DND-41 (cell line): ENCODE data around the gene NTNG2.

Experiments used
- ATAC-seq: fragments of 200-7000 bp; cut with Tn5 transposase; 3 replicates; pipeline ENCODE4 v1.9.1; 2021; ENCODE audit warnings: low read depth; ENCODE audit not compliant: insufficient read depth
- DNase-seq: peaks from one replicate; pipeline ENCODE4 v3.0.0-alpha.2; 2020
- H2AFZ ChIP-seq: 2 replicates; pipeline ENCODE4 v1.6.0; 2012; ENCODE audit warnings: low read depth, low read length
- H3K27ac ChIP-seq: 2 replicates; pipeline ENCODE4 v1.5.1; 2012; ENCODE audit warnings: low read length, inconsistent platforms
- H3K27me3 ChIP-seq: fragments of 200-600 bp; sonication (generic); 2 replicates; pipeline ENCODE4 v1.6.0; 2012; ENCODE audit warnings: low read length, mild to moderate bottlenecking, inconsistent platforms; ENCODE audit not compliant: insufficient read depth, poor library complexity
- H3K36me3 ChIP-seq: 2 replicates; pipeline ENCODE4 v1.5.1; 2012; ENCODE audit warnings: low read length, inconsistent platforms; ENCODE audit not compliant: insufficient read depth
- H3K4me1 ChIP-seq: 2 replicates; pipeline ENCODE4 v1.5.1; 2012; ENCODE audit warnings: mild to moderate bottlenecking, low read length; ENCODE audit not compliant: insufficient read depth
- H3K4me2 ChIP-seq: 2 replicates; pipeline ENCODE4 v1.6.0; 2012; ENCODE audit warnings: mild to moderate bottlenecking, moderate library complexity, low read length, inconsistent platforms; ENCODE audit not compliant: insufficient read depth
- H3K4me3 ChIP-seq, 2 experiments: fragments of 200-600 bp in 1 of 2; shearing (Covaris generic) in 1 of 2; 2 replicates each; pipeline ENCODE4 v1.5.1; 2012 to 2016; ENCODE audit warnings: inconsistent platforms in 2 of 2, low read length in 2 of 2, mild to moderate bottlenecking in 2 of 2, low read depth in 1 of 2, moderate library complexity in 1 of 2
- H3K79me2 ChIP-seq: 2 replicates; pipeline ENCODE4 v1.6.0; 2012; ENCODE audit warnings: low read length, inconsistent platforms; ENCODE audit not compliant: insufficient read depth
- H3K9ac ChIP-seq: 2 replicates; pipeline ENCODE4 v1.6.0; 2012; ENCODE audit warnings: low read depth, mild to moderate bottlenecking, inconsistent platforms, low read length, moderate library complexity
- H3K9me3 ChIP-seq: 2 replicates; pipeline ENCODE4 v1.5.1; 2012; ENCODE audit warnings: low read length, moderate library complexity, mild to moderate bottlenecking, inconsistent platforms; ENCODE audit not compliant: insufficient read depth, severe bottlenecking
- H4K20me1 ChIP-seq: 2 replicates; pipeline ENCODE4 v1.6.0; 2012; ENCODE audit warnings: low read length; ENCODE audit not compliant: insufficient read depth
- EZH2 ChIP-seq: IDR thresholded peaks from 3 replicates; pipeline ENCODE4 v1.6.1; 2012; ENCODE audit warnings: borderline replicate concordance, low read depth, mild to moderate bottlenecking, moderate library complexity, low read length, inconsistent platforms; ENCODE audit not compliant: severe bottlenecking
- TF ChIP-seq, protein P1 (sequence below): IDR thresholded peaks from 2 replicates; pipeline ENCODE4 v1.5.1; 2012; ENCODE audit warnings: borderline replicate concordance, low read length, moderate library complexity, mild to moderate bottlenecking; ENCODE audit not compliant: poor library complexity, severe bottlenecking; ENCODE audit errors: extremely low read depth

Gene NTNG2

DNA sequence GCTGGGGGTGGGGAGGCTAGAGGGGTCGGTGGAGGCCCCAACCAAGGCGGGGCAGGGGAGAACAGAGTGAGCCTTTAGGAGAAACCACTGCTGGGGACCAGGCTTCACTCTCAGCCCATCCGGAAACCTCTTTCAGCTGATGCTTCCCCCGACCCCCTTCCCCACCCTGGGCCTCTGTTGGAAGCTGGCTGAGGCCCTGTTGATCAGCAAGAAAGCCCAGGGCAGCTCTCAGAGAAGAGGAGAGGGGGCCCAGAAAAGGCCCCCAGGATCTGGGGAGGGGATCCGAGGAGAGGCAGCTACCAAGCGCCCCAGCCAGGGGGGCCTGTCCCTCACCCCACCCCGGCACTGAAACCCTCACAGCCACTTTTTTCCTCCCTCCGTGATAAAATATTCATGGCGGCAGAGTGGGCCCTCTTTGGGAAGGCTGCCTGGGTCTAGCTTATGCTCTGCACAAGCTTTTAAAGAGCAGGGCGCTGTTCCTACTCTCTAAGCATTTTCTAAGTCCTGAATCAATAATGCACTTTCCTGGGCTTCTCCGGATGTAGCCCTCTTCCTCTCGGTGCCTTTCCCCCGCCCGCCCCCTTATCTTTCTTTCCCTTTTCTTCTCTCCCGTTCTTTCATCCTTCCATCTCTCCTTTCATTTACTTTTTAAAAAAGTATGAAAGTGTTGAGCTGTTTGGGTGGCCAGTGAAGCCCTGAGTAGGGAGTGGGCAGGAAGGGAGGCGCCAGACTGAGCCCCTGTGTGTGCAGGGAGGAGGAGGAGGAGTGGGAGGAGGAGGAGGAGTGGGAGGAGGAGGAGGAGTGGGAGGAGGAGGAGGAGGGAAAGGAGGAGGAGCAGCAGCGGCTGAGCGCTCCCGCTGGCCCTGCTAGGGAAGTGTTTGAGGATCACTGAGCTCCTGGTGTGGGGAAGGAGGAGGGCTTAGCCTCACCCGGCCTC, 23.5 kb downstream of the NTNG2 start:
- no peaks in the 10 kb centered on the region for H3K9me3 ChIP-seq
- no peaks in the 10 kb centered on the region for H3K4me1 ChIP-seq
- H3K27me3 ChIP-seq = peaks cover 8% of the 10 kb centered on the region
- no peak overlapping the region for H3K4me3 ChIP-seq
- no peak overlapping the region for H3K4me2 ChIP-seq
- DNase-seq = no peak
- no peak for TF ChIP-seq EZH2
- TF ChIP-seq, protein P1, sequence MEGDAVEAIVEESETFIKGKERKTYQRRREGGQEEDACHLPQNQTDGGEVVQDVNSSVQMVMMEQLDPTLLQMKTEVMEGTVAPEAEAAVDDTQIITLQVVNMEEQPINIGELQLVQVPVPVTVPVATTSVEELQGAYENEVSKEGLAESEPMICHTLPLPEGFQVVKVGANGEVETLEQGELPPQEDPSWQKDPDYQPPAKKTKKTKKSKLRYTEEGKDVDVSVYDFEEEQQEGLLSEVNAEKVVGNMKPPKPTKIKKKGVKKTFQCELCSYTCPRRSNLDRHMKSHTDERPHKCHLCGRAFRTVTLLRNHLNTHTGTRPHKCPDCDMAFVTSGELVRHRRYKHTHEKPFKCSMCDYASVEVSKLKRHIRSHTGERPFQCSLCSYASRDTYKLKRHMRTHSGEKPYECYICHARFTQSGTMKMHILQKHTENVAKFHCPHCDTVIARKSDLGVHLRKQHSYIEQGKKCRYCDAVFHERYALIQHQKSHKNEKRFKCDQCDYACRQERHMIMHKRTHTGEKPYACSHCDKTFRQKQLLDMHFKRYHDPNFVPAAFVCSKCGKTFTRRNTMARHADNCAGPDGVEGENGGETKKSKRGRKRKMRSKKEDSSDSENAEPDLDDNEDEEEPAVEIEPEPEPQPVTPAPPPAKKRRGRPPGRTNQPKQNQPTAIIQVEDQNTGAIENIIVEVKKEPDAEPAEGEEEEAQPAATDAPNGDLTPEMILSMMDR = no peak
- H4K20me1 ChIP-seq = no peaks in the 10 kb centered on the region; the same call in none of the 2 replicates
- ATAC-seq = no peak
- no peaks in the 10 kb centered on the region for H3K79me2 ChIP-seq
- H2AFZ ChIP-seq = no peak overlapping the region
- no peak overlapping the region for H3K27ac ChIP-seq
- no peak overlapping the region for H3K9ac ChIP-seq
- no peaks in the 10 kb centered on the region for H3K36me3 ChIP-seq

DNA sequence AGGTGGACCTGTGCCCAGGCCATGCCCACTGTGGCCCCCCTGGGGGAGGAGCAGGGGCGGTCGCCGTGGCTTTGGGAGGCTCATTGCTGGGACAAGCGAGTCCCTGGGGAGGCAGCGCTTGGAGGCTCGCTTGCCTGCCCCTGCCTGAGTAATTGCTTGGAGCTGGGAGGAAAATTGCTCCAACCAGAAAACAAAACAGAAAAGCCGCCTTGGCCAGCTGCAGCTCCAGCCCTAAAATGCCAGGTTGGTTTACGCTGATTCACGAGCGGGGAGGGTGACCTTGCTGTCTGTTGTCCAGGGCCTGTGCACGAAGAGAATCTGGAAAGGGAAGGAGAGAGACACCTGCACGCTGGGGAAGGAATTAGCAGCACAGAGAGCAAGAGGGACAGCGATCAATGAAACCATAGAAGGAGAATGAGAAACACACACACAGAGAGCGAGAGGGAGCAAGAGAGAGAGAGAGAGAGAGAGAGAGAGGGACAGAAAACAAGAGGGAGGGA, 25.3 kb downstream of the NTNG2 start:
- Histone ChIP-seq H2AFZ (no peak overlapping the region), H3K27ac (no peak overlapping the region), H3K4me1 (no peaks in the 10 kb centered on the region), H3K27me3 (peaks cover 8% of the 10 kb centered on the region), H3K9ac (no peak overlapping the region), H3K9me3 (no peaks in the 10 kb centered on the region), H3K4me3 (no peak overlapping the region), H3K36me3 (no peaks in the 10 kb centered on the region), H4K20me1 (no peaks in the 10 kb centered on the region; the same call in none of the 2 replicates), H3K79me2 (no peaks in the 10 kb centered on the region), H3K4me2 (no peak overlapping the region)
- no peak for DNase-seq
- ATAC-seq = no peak
- no peak for TF ChIP-seq EZH2
- TF ChIP-seq, protein P1 = no peak

DNA sequence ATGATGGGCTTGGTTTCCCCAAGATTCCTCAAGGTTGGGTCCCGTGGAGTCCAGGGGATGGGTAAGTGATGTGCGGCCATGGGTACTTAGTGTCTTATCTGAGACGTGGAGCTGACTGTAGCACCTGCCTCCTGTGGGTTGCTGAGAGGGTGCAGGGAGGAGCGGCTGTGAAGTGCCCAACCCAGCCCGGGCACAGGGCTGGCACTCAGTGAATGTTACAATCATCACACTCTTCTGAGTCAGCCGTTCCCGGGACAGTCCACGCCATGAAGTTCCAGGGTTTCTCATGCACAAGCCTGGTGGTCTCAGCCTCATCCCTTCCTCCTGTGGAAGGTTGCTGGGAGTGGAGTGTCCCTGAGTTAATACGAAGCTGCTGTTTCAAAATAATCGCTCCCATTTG, 29.1 kb downstream of the NTNG2 start:
- Histone ChIP-seq H3K36me3 (no peaks in the 10 kb centered on the region), H3K4me2 (no peak overlapping the region), H2AFZ (no peak overlapping the region), H4K20me1 (no peaks in the 10 kb centered on the region; the same call in none of the 2 replicates), H3K27me3 (peaks cover 8% of the 10 kb centered on the region), H3K9ac (no peak overlapping the region), H3K27ac (no peak overlapping the region), H3K9me3 (no peaks in the 10 kb centered on the region), H3K4me1 (no peaks in the 10 kb centered on the region), H3K4me3 (no peak overlapping the region), H3K79me2 (no peaks in the 10 kb centered on the region)
- DNase-seq = no peak
- ATAC-seq = no peak
- TF ChIP-seq EZH2 = no peak
- TF ChIP-seq, protein P1 = no peak
